Endothelial cell of umbilical vein (primary cell): ENCODE results near the gene SAA4.

ENCODE experiments used
- JUN ChIP-seq: IDR thresholded peaks from 2 replicates; pipeline ENCODE4 v1.6.1; 2011; ENCODE audit warnings: borderline replicate concordance, low read depth; ENCODE audit not compliant: insufficient read length, insufficient read depth
- POLR2A ChIP-seq: IDR thresholded peaks from 2 replicates; pipeline ENCODE4 v1.6.1; 2012; ENCODE audit warnings: low read depth, mild to moderate bottlenecking, control low read depth, low read length
- TF ChIP-seq, protein P1 (sequence below), 2 donors: IDR thresholded peaks; 1 replicate in 1 of 2; 2 replicates in 1 of 2; pipeline ENCODE4 v1.5.1; 2011; ENCODE audit warnings: low read length in 2 of 2, mild to moderate bottlenecking in 2 of 2, moderate library complexity in 2 of 2, control low read depth in 1 of 2, inconsistent platforms in 1 of 2, low read depth in 1 of 2; ENCODE audit not compliant: insufficient read depth in 1 of 2; ENCODE audit errors: extremely low read depth in 1 of 2

DNA sequence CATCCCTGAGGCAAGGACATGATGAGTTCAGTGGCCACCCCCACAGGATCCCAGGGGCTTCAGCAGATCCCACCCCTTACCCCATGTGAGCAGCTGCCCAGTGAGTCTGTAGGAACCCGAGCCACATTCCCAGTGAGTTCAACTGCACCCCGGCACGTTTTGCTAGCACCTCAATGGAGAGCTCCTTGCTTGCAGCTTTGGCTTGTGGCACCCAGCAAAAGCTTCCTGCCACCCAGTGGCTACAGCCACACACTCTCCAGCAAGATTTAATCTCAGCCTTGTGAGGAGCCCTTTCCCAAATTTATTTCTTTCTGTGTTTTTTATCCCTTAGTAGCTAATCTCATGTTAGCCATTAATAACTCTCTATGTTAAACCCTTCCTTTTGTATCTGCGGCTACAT is 33.5 kb upstream of the SAA4 start:
- TF ChIP-seq, protein P1, sequence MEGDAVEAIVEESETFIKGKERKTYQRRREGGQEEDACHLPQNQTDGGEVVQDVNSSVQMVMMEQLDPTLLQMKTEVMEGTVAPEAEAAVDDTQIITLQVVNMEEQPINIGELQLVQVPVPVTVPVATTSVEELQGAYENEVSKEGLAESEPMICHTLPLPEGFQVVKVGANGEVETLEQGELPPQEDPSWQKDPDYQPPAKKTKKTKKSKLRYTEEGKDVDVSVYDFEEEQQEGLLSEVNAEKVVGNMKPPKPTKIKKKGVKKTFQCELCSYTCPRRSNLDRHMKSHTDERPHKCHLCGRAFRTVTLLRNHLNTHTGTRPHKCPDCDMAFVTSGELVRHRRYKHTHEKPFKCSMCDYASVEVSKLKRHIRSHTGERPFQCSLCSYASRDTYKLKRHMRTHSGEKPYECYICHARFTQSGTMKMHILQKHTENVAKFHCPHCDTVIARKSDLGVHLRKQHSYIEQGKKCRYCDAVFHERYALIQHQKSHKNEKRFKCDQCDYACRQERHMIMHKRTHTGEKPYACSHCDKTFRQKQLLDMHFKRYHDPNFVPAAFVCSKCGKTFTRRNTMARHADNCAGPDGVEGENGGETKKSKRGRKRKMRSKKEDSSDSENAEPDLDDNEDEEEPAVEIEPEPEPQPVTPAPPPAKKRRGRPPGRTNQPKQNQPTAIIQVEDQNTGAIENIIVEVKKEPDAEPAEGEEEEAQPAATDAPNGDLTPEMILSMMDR (IDR thresholded peaks at IDR 0.05; ENCODE audit: extremely low read depth in 1 of 2, insufficient read depth in 1 of 2, low read depth in 1 of 2, low read length in 2 of 2) = no peak
- TF ChIP-seq JUN (no peak), POLR2A (no peak)
